Fibroblast of mammary gland (primary cell): ENCODE measurements around the gene CDC42EP4.

Source experiments
- DNase-seq: peaks from one replicate; pipeline ENCODE4 v3.0.0-alpha.2; 2010; ENCODE audit warnings: low read depth
- H3K4me3 ChIP-seq: 2 replicates; pipeline ENCODE4 v1.5.1; 2011; ENCODE audit warnings: low read depth, mild to moderate bottlenecking, low read length, moderate library complexity; ENCODE audit not compliant: control insufficient read depth
- CTCF ChIP-seq: conservative IDR thresholded peaks from 2 replicates; pipeline ENCODE4 v1.5.1; 2011; ENCODE audit warnings: low read depth, low read length, inconsistent platforms; ENCODE audit not compliant: control insufficient read depth, insufficient read depth

The CDC42EP4 gene

GRCh38 chr17:73308017-73308823 is 3.6 kb downstream of the CDC42EP4 start:
- DNase-seq: peak; percentile 93
- H3K4me3 ChIP-seq: peak overlapping the region; percentile 27

GRCh38 chr17:73307130-73307529 is 4.7 kb downstream of the CDC42EP4 start:
- no peak overlapping the region for H3K4me3 ChIP-seq
- no peak for DNase-seq
- no peak for TF ChIP-seq CTCF

More at GRCh38 chr17:73308017-73308823, 3.6 kb downstream of the CDC42EP4 start:
- TF ChIP-seq CTCF: no peak

GRCh38 chr17:73305845-73306836 is 5.7 kb downstream of the CDC42EP4 start:
- peak overlapping the region; percentile 39 for H3K4me3 ChIP-seq
- no peak for DNase-seq
- TF ChIP-seq CTCF: no peak

GRCh38 chr17:73304971-73305812 is 6.6 kb downstream of the CDC42EP4 start:
- TF ChIP-seq CTCF: peak; percentile 26
- DNase-seq: peak; percentile 86

GRCh38 chr17:73304438-73304837 is 7.4 kb downstream of the CDC42EP4 start:
- TF ChIP-seq CTCF: no peak
- peak; percentile 58 for DNase-seq
- H3K4me3 ChIP-seq: no peak overlapping the region

More at GRCh38 chr17:73304971-73305812, 6.6 kb downstream of the CDC42EP4 start:
- H3K4me3 ChIP-seq: peak overlapping the region; percentile 39

- no peak overlapping the region for H3K4me3 ChIP-seq
- no peak for TF ChIP-seq CTCF
- DNase-seq: peak; percentile 67
Observed at GRCh38 chr17:73302189-73302588, 9.6 kb downstream of the CDC42EP4 start.
